Endothelial cell of umbilical vein (primary cell): ENCODE data around the gene ZNF414. TPM values are rescaled to one million over a fixed set of nuclear protein-coding genes. Genes with fewer than 3 reads are reported as not detected.

Experiments
- BruUV-seq: library from RNA; stranded (reverse); fragments of 400-500 nt; replicated peaks from 2 replicates; lab custom pipeline; 2021; lab: Mats Ljungman, UMichigan
- CTCF ChIA-PET: fragments of 300-600, 350-600 bp; sonication (Branson Sonifier 250); formaldehyde crosslinking; loops from one replicate; lab custom pipeline; 2021; ENCODE audit warnings: antibody characterized with exemption, inconsistent platforms; lab: Charles Lee
- POLR2A ChIA-PET: fragments of 300-600, 350-600 bp; sonication (Branson Sonifier 250); formaldehyde crosslinking; loops from one replicate; lab custom pipeline; 2021; ENCODE audit warnings: antibody characterized with exemption, inconsistent platforms; lab: Charles Lee
- DNase-seq: peaks from one replicate; pipeline ENCODE4 v3.0.0-alpha.2; 2011; ENCODE audit warnings: low read depth, low spot score
- FAIRE-seq: peaks from 2 replicates; lab custom pipeline; 2011; peaks lifted over from hg19 to GRCh38; lab: Jason Lieb, UNC
- H2AFZ ChIP-seq: 2 replicates; pipeline ENCODE4 v1.6.0; 2012; ENCODE audit warnings: low read depth, low read length, control low read depth, inconsistent platforms
- H3K27ac ChIP-seq: 2 replicates; pipeline ENCODE4 v1.5.1; 2011; ENCODE audit warnings: low read depth, mild to moderate bottlenecking, control low read depth, low read length, moderate library complexity; ENCODE audit not compliant: insufficient read depth
- H3K27me3 ChIP-seq, 2 experiments: 2 replicates each; pipeline versions ENCODE4 v1.6.0 to v1.6.1; 2011; ENCODE audit warnings: low read length in 2 of 2, mixed read lengths in 1 of 2; ENCODE audit not compliant: control insufficient read depth in 2 of 2, insufficient read depth in 2 of 2
- H3K36me3 ChIP-seq, 2 experiments: 2 replicates in 1 of 2; 3 replicates in 1 of 2; pipeline ENCODE4 v1.5.1; 2011; ENCODE audit warnings: low read length in 2 of 2, mild to moderate bottlenecking in 1 of 2, moderate library complexity in 1 of 2; ENCODE audit not compliant: control insufficient read depth in 2 of 2, insufficient read depth in 2 of 2; ENCODE audit errors: extremely low read depth in 1 of 2
- H3K4me1 ChIP-seq: 3 replicates; pipeline ENCODE4 v1.5.1; 2011; ENCODE audit warnings: mild to moderate bottlenecking, low read length; ENCODE audit not compliant: control insufficient read depth, insufficient read depth; ENCODE audit errors: extremely low read depth
- H3K4me2 ChIP-seq: 2 replicates; pipeline ENCODE4 v1.6.1; 2011; ENCODE audit warnings: low read length, control low read depth, mixed read lengths; ENCODE audit not compliant: insufficient read depth
- H3K4me3 ChIP-seq, 3 experiments: fragments of 200-600 bp in 1 of 3; sonication (generic), shearing (Covaris generic) in 1 of 3; replicated peaks in 1 of 3; 2 replicates each; pipeline ENCODE4 v1.5.1; 2011 to 2016; ENCODE audit warnings: control low read depth in 3 of 3, low read length in 3 of 3, mild to moderate bottlenecking in 2 of 3, inconsistent platforms in 1 of 3, low read depth in 1 of 3, moderate library complexity in 1 of 3; ENCODE audit not compliant: insufficient read depth in 1 of 3
- H3K79me2 ChIP-seq: 2 replicates; pipeline ENCODE4 v1.6.0; 2012; ENCODE audit warnings: low read length, inconsistent platforms; ENCODE audit not compliant: control insufficient read depth, insufficient read depth
- H3K9ac ChIP-seq: replicated peaks from 2 replicates; pipeline ENCODE3; 2011; ENCODE audit warnings: low read length, control low read depth; ENCODE audit not compliant: insufficient read depth; ENCODE audit errors: extremely low read depth
- H3K9me1 ChIP-seq: replicated peaks from 3 replicates; pipeline ENCODE4 v1.6.0; 2011; ENCODE audit warnings: mild to moderate bottlenecking, low read length; ENCODE audit not compliant: control insufficient read depth, insufficient read depth; ENCODE audit errors: extremely low read depth
- H3K9me3 ChIP-seq: replicated peaks from 2 replicates; pipeline ENCODE4 v1.5.1; 2012; ENCODE audit warnings: low read length, inconsistent platforms; ENCODE audit not compliant: control insufficient read depth, insufficient read depth
- H4K20me1 ChIP-seq: replicated peaks from 2 replicates; pipeline ENCODE3; 2011; ENCODE audit warnings: mild to moderate bottlenecking, low read length; ENCODE audit not compliant: control insufficient read depth, insufficient read depth; ENCODE audit errors: extremely low read depth
- CTCF ChIP-seq, 2 donors: IDR thresholded peaks; 1 replicate in 1 of 2; 2 replicates in 1 of 2; pipeline ENCODE4 v1.5.1; 2011; ENCODE audit warnings: low read length in 2 of 2, mild to moderate bottlenecking in 2 of 2, moderate library complexity in 2 of 2, control low read depth in 1 of 2, inconsistent platforms in 1 of 2, low read depth in 1 of 2; ENCODE audit not compliant: insufficient read depth in 1 of 2; ENCODE audit errors: extremely low read depth in 1 of 2
- EZH2 ChIP-seq: IDR thresholded peaks from 2 replicates; pipeline ENCODE4 v1.6.1; 2012; ENCODE audit warnings: borderline replicate concordance, low read depth, mild to moderate bottlenecking, moderate library complexity, low read length, inconsistent platforms; ENCODE audit not compliant: severe bottlenecking
- FOS ChIP-seq: IDR thresholded peaks from 2 replicates; pipeline ENCODE4 v1.6.1; 2011; ENCODE audit warnings: mild to moderate bottlenecking, low read length, moderate library complexity, borderline replicate concordance; ENCODE audit not compliant: insufficient read depth
- GATA2 ChIP-seq: IDR thresholded peaks from 2 replicates; pipeline ENCODE4 v1.7.0; 2011; ENCODE audit warnings: low read depth, mild to moderate bottlenecking, moderate library complexity, mixed read lengths, low read length; ENCODE audit not compliant: insufficient read length, insufficient read depth
- JUN ChIP-seq: IDR thresholded peaks from 2 replicates; pipeline ENCODE4 v1.6.1; 2011; ENCODE audit warnings: borderline replicate concordance, low read depth; ENCODE audit not compliant: insufficient read length, insufficient read depth
- MAX ChIP-seq: IDR thresholded peaks from 2 replicates; pipeline ENCODE4 v1.6.1; 2011; ENCODE audit not compliant: insufficient read depth, insufficient read length
- MYC ChIP-seq: IDR thresholded peaks from one replicate; pipeline ENCODE4 v1.6.1; 2011; ENCODE audit warnings: mild to moderate bottlenecking, low read depth, low read length
- POLR2AphosphoS5 ChIP-seq: IDR thresholded peaks from 2 replicates; pipeline ENCODE4 v1.6.1; 2012; ENCODE audit warnings: low read depth, mild to moderate bottlenecking, control low read depth, low read length, moderate library complexity; ENCODE audit not compliant: insufficient read depth
- dilution Hi-C: fragments of 300-500 bp; cut with MboI; formaldehyde crosslinking; loops from one replicate; pipeline ENCODE4 v1.15.0; 2019; ENCODE audit warnings: low sequenced_read_pairs; ENCODE audit not compliant: extremely low pct_ligation_motif_present
- intact Hi-C: fragments of 100-400 bp; cut with micrococcal nuclease; formaldehyde crosslinking; loops from one replicate; pipeline ENCODE4 v1.10.0; 2022
- polyA plus RNA-seq, 4 experiments: library from polyadenylated mRNA; depleted of rRNA in 3 of 4; stranded (reverse) in 3 of 4; unstranded in 1 of 4; fragments of >200 nt; gene quantifications; 2 replicates each; pipeline versions ENCODE4 v1.2.1 to v1.2.3, GENCODE V29; 2011 to 2012; ENCODE audit warnings: missing spikeins in 1 of 4
- total RNA-seq: library from RNA; stranded (reverse); gene quantifications from 2 replicates; pipeline ENCODE4 v1.2.3, GENCODE V29; 2021

ZNF414 gene
- total and polyA plus RNA-seq, 2 donors (not counting 3 experiments of a cell fraction or from before 2014, with no cell fraction given), result 11.6 to 20.6 TPM

GRCh38 chr19:8477889-8478288, 36.1 kb downstream of the ZNF414 start:
- peaks cover 25 to 60% of the 10 kb centered on the region in 2 experiments for H3K36me3 ChIP-seq
- intact Hi-C loops (no loop called here), dilution Hi-C loops (no loop called here)
- no peak for DNase-seq
- ChIA-PET CTCF (interaction anchor here (0.6 to 1.2 kb wide), 2 partner anchors 65 to 141 kb away, joined by 3 read pairs; partner anchors contain the start of gene MARCHF2), POLR2A (no interaction called here)
- FAIRE-seq, result no peak
- H3K27me3 ChIP-seq, result no peaks in the 10 kb centered on the region
- no peaks in the 10 kb centered on the region for H3K4me1 ChIP-seq
- no peak overlapping the region for H3K9ac ChIP-seq
- H3K4me2 ChIP-seq, result no peak overlapping the region
- H2AFZ ChIP-seq, result no peak overlapping the region
- peaks cover 5% of the 10 kb centered on the region for H4K20me1 ChIP-seq
- no peaks in the 10 kb centered on the region for H3K9me3 ChIP-seq
- BruUV-seq, result no TSS peak
- H3K79me2 ChIP-seq, result peaks cover 73% of the 10 kb centered on the region
- no peaks in the 10 kb centered on the region for H3K9me1 ChIP-seq
- TF ChIP-seq POLR2AphosphoS5 (no peak), FOS (no peak), CTCF (IDR thresholded peaks at IDR 0.05; ENCODE audit: extremely low read depth in 1 of 2, insufficient read depth in 1 of 2, low read depth in 1 of 2, low read length in 2 of 2) (no peak), EZH2 (no peak), GATA2 (no peak), MAX (no peak), MYC (no peak), JUN (no peak)
- no peak overlapping the region for H3K4me3 ChIP-seq
- no peak overlapping the region for H3K27ac ChIP-seq
